ENCODE results near the gene CDK5RAP2.

The CDK5RAP2 gene

DNA sequence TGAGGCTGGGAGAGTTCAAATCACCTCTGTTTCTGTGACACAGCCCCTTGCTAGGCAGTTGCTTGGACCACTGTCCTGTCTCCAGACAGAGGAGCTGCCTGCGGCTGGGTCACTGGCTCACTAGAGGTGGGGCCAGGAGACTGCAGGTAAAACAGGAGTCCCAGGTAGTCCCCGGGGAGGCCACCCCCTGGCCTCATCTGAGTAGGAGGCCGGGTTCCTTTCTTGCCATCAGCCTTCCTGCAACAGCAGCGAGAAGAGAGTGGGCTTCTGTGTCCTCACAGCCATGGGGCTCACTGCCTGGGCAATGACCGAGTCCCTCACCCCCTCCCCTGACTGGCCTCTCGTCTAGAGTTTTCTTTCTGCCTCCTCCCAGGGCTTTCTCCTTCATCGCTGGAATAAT lies 197.5 kb downstream of the CDK5RAP2 start:
- Histone ChIP-seq H2AK5ac (ENCODE audit: low read length) (no peak overlapping the region), H2BK5ac (ENCODE audit: low read depth, low read length, poor library complexity) (no peak overlapping the region), H3K4me2 (ENCODE audit: low read length) (no peak overlapping the region), H3K4ac (ENCODE audit: low read depth, low read length) (no peak overlapping the region), H3K9me3 (ENCODE audit: insufficient read depth, low read depth, low read length) (no peaks in the 10 kb centered on the region), H3K27ac (ENCODE audit: low read depth, low read length) (no peak overlapping the region), H3K36me3 (ENCODE audit: control insufficient read depth in 1 of 2, insufficient read depth in 2 of 2, low read length in 2 of 2) (peaks cover 0 to 2% of the 10 kb centered on the region in 2 experiments), H3K27me3 (ENCODE audit: insufficient read depth, low read length) (no peaks in the 10 kb centered on the region), H2BK120ac (ENCODE audit: insufficient read depth, low read length, poor library complexity) (no peak overlapping the region), H4K91ac (ENCODE audit: low read depth, low read length) (no peak overlapping the region), H3K18ac (ENCODE audit: low read length) (no peak overlapping the region), H2BK12ac (ENCODE audit: low read length) (no peak overlapping the region), H3K14ac (ENCODE audit: low read length) (no peak overlapping the region), H3K23ac (ENCODE audit: low read length) (no peak overlapping the region), H3K9ac (ENCODE audit: low read length) (no peak overlapping the region), H4K12ac (ENCODE audit: low read depth, low read length) (no peak overlapping the region), H4K8ac (ENCODE audit: low read depth, low read length) (no peak overlapping the region), H2AFZ (ENCODE audit: insufficient read depth, low read length, poor library complexity) (no peak overlapping the region), H3K79me2 (ENCODE audit: control insufficient read depth, insufficient read depth, low read length, poor library complexity) (no peaks in the 10 kb centered on the region), H3K4me3 (ENCODE audit: low read depth, low read length) (no peak overlapping the region), H3K79me1 (ENCODE audit: low read length) (no peaks in the 10 kb centered on the region), H3K4me1 (ENCODE audit: control insufficient read depth in 1 of 2, insufficient read depth in 2 of 2, low read length in 2 of 2) (peaks cover 0 to 7% of the 10 kb centered on the region in 2 experiments)
- no CpG with 5 or more reads among the region's 7 CpGs for WGBS (ENCODE audit: extremely low coverage, insufficient coverage, insufficient read length)
- DNase-seq = no peak

DNA sequence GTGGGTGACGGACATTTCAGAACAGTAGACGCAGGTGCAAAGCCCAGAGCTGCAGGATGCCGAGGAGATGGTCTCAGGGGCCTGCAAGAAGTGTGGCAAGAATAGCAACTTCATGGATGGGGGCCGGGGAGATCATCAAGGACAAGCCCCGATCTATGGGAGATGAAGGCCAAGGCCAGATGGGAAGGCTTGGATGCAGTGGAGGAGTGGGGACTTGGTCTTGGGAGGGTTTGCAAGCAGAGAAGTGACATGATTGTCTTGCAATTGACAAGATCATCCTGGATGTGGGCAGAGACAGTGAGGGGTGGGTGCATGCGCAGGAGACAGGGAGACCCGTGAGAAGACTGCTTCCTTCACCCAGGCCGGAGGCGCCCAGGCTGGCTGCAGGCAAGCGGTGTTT lies 198.1 kb downstream of the CDK5RAP2 start:
- no peak overlapping the region for H3K23ac ChIP-seq (ENCODE audit: low read length)
- no peaks in the 10 kb centered on the region for H3K27me3 ChIP-seq (ENCODE audit: insufficient read depth, low read length)
- no CpG with 5 or more reads among the region's 10 CpGs for WGBS (ENCODE audit: extremely low coverage, insufficient coverage, insufficient read length)
- no peak overlapping the region for H4K8ac ChIP-seq (ENCODE audit: low read depth, low read length)
- no peak overlapping the region for H3K27ac ChIP-seq (ENCODE audit: low read depth, low read length)
- no peaks in the 10 kb centered on the region for H3K79me1 ChIP-seq (ENCODE audit: low read length)
- H3K9me3 ChIP-seq (ENCODE audit: insufficient read depth, low read depth, low read length) = no peaks in the 10 kb centered on the region
- no peak overlapping the region for H3K14ac ChIP-seq (ENCODE audit: low read length)
- no peak overlapping the region for H4K91ac ChIP-seq (ENCODE audit: low read depth, low read length)
- H3K4me2 ChIP-seq (ENCODE audit: low read length) = no peak overlapping the region
- H3K9ac ChIP-seq (ENCODE audit: low read length) = no peak overlapping the region
- H3K4me3 ChIP-seq (ENCODE audit: low read depth, low read length) = no peak overlapping the region
- no peak overlapping the region for H2BK120ac ChIP-seq (ENCODE audit: insufficient read depth, low read length, poor library complexity)
- no peak overlapping the region for H4K12ac ChIP-seq (ENCODE audit: low read depth, low read length)
- H2AK5ac ChIP-seq (ENCODE audit: low read length) = no peak overlapping the region
- no peaks in the 10 kb centered on the region for H3K79me2 ChIP-seq (ENCODE audit: control insufficient read depth, insufficient read depth, low read length, poor library complexity)
- no peak for DNase-seq
- no peak overlapping the region for H3K4ac ChIP-seq (ENCODE audit: low read depth, low read length)
- no peak overlapping the region for H2AFZ ChIP-seq (ENCODE audit: insufficient read depth, low read length, poor library complexity)
- H3K18ac ChIP-seq (ENCODE audit: low read length) = no peak overlapping the region
- peaks cover 0 to 2% of the 10 kb centered on the region in 2 experiments for H3K36me3 ChIP-seq (ENCODE audit: control insufficient read depth in 1 of 2, insufficient read depth in 2 of 2, low read length in 2 of 2)
- no peak overlapping the region for H2BK5ac ChIP-seq (ENCODE audit: low read depth, low read length, poor library complexity)
- peaks cover 0 to 4% of the 10 kb centered on the region in 2 experiments for H3K4me1 ChIP-seq (ENCODE audit: control insufficient read depth in 1 of 2, insufficient read depth in 2 of 2, low read length in 2 of 2)
- H2BK12ac ChIP-seq (ENCODE audit: low read length) = no peak overlapping the region

DNA sequence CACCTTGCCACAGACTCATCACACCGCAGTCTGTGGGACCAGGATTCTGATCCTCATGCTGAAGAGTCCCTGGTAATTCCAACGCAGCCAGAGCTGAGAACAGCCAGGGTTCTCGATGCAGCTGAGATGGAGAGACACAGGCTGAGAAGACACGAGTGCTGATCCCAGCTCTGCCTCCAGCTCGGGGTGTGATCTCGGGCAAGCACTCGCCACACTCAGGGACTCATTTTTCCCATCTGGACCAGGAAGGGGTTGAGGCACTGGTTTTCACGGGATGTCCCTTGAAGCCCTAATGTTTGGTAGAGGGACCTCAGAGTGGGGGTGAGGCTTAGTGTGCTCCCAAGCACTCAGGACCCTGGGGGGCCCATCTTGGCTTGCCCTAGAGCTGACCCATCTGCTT lies 200.4 kb downstream of the CDK5RAP2 start:
- Histone ChIP-seq H3K36me3 (ENCODE audit: control insufficient read depth in 1 of 2, insufficient read depth in 2 of 2, low read length in 2 of 2) (peaks cover 0 to 2% of the 10 kb centered on the region in 2 experiments), H2BK5ac (ENCODE audit: low read depth, low read length, poor library complexity) (no peak overlapping the region), H2BK120ac (ENCODE audit: insufficient read depth, low read length, poor library complexity) (no peak overlapping the region), H3K18ac (ENCODE audit: low read length) (no peak overlapping the region), H4K8ac (ENCODE audit: low read depth, low read length) (no peak overlapping the region), H3K79me1 (ENCODE audit: low read length) (no peaks in the 10 kb centered on the region), H3K4me2 (ENCODE audit: low read length) (no peak overlapping the region), H3K27me3 (ENCODE audit: insufficient read depth, low read length) (no peaks in the 10 kb centered on the region), H3K4me1 (ENCODE audit: control insufficient read depth in 1 of 2, insufficient read depth in 2 of 2, low read length in 2 of 2) (no peaks in the 10 kb centered on the region), H3K9ac (ENCODE audit: low read length) (no peak overlapping the region), H4K12ac (ENCODE audit: low read depth, low read length) (no peak overlapping the region), H3K27ac (ENCODE audit: low read depth, low read length) (no peak overlapping the region), H3K14ac (ENCODE audit: low read length) (no peak overlapping the region), H2AFZ (ENCODE audit: insufficient read depth, low read length, poor library complexity) (no peak overlapping the region), H3K4me3 (ENCODE audit: low read depth, low read length) (peak overlapping the region; percentile 26), H3K4ac (ENCODE audit: low read depth, low read length) (no peak overlapping the region), H2BK12ac (ENCODE audit: low read length) (no peak overlapping the region), H4K91ac (ENCODE audit: low read depth, low read length) (no peak overlapping the region), H3K23ac (ENCODE audit: low read length) (no peak overlapping the region), H3K79me2 (ENCODE audit: control insufficient read depth, insufficient read depth, low read length, poor library complexity) (no peaks in the 10 kb centered on the region), H2AK5ac (ENCODE audit: low read length) (no peak overlapping the region), H3K9me3 (ENCODE audit: insufficient read depth, low read depth, low read length) (peaks cover 5% of the 10 kb centered on the region)
- no CpG with 5 or more reads among the region's 8 CpGs for WGBS (ENCODE audit: extremely low coverage, insufficient coverage, insufficient read length)
- no peak for DNase-seq

DNA sequence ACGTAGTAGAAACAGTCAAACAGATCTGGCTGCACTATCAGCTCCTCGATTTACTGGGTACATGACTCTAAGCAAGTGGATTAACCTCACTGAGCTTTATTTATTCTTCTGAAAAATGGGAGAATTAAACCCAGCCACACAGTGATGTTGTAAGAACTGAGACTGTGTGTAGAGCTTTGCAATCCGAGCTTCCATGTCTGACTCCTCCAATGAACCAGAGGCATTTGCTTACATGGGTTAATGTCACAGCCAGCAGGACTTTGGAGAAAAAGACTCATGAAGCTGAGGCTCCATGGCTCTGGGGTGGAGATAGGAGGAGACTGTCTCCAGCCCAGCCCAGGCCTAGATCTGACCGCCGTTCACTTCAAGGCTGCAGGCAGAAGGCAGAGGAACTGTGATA lies 201.3 kb downstream of the CDK5RAP2 start:
- Histone ChIP-seq H4K91ac (ENCODE audit: low read depth, low read length) (no peak overlapping the region), H3K27me3 (ENCODE audit: insufficient read depth, low read length) (no peaks in the 10 kb centered on the region), H3K27ac (ENCODE audit: low read depth, low read length) (no peak overlapping the region)

More for the DNA sequence above, 201.3 kb downstream of the CDK5RAP2 start:
- H3K9ac ChIP-seq (ENCODE audit: low read length) = no peak overlapping the region
- H2AFZ ChIP-seq (ENCODE audit: insufficient read depth, low read length, poor library complexity) = no peak overlapping the region
- H3K14ac ChIP-seq (ENCODE audit: low read length) = no peak overlapping the region
- no peaks in the 10 kb centered on the region for H3K4me1 ChIP-seq (ENCODE audit: control insufficient read depth in 1 of 2, insufficient read depth in 2 of 2, low read length in 2 of 2)
- H3K4me2 ChIP-seq (ENCODE audit: low read length) = no peak overlapping the region
- no peak overlapping the region for H3K4ac ChIP-seq (ENCODE audit: low read depth, low read length)
- no peak overlapping the region for H2BK5ac ChIP-seq (ENCODE audit: low read depth, low read length, poor library complexity)
- no peaks in the 10 kb centered on the region for H3K79me2 ChIP-seq (ENCODE audit: control insufficient read depth, insufficient read depth, low read length, poor library complexity)
- H3K18ac ChIP-seq (ENCODE audit: low read length) = no peak overlapping the region
- no CpG with 5 or more reads among the region's 5 CpGs for WGBS (ENCODE audit: extremely low coverage, insufficient coverage, insufficient read length)
- H3K23ac ChIP-seq (ENCODE audit: low read length) = no peak overlapping the region
- H4K12ac ChIP-seq (ENCODE audit: low read depth, low read length) = no peak overlapping the region
- H4K8ac ChIP-seq (ENCODE audit: low read depth, low read length) = no peak overlapping the region
- H3K4me3 ChIP-seq (ENCODE audit: low read depth, low read length) = peak overlapping the region; percentile 42
- no peak overlapping the region for H2BK12ac ChIP-seq (ENCODE audit: low read length)
- H2AK5ac ChIP-seq (ENCODE audit: low read length) = no peak overlapping the region
- H3K9me3 ChIP-seq (ENCODE audit: insufficient read depth, low read depth, low read length) = peaks cover 12% of the 10 kb centered on the region
- DNase-seq = no peak
- no peak overlapping the region for H2BK120ac ChIP-seq (ENCODE audit: insufficient read depth, low read length, poor library complexity)
- H3K36me3 ChIP-seq (ENCODE audit: control insufficient read depth in 1 of 2, insufficient read depth in 2 of 2, low read length in 2 of 2) = no peaks in the 10 kb centered on the region
- H3K79me1 ChIP-seq (ENCODE audit: low read length) = no peaks in the 10 kb centered on the region
